Aorta (tissue), 5 donors: Measurements from ENCODE around the gene GIMAP2. TPM values are rescaled to one million over a fixed set of nuclear protein-coding genes. Genes with fewer than 3 reads are reported as not detected.

Source experiments
- ATAC-seq: fragments of 200-7000 bp; cut with Tn5 transposase; one replicate; pipeline ENCODE4 v1.9.1; 2022; ENCODE audit warnings: moderate library complexity; ENCODE audit not compliant: low FRiP score
- DNase-seq, 2 donors: peaks; one replicate each; pipeline ENCODE4 v3.0.0-alpha.2; 2020
- H3K27ac ChIP-seq, 2 donors: one replicate each; pipeline ENCODE4 v1.5.1; 2013; ENCODE audit warnings: low read length in 2 of 2, mild to moderate bottlenecking in 2 of 2, moderate library complexity in 2 of 2, control low read depth in 1 of 2, inconsistent platforms in 1 of 2, low read depth in 1 of 2
- H3K27me3 ChIP-seq, 2 donors: one replicate each; pipeline ENCODE4 v1.6.1; 2013; ENCODE audit warnings: control low read depth in 1 of 2, low read length in 1 of 2, mild to moderate bottlenecking in 1 of 2, moderate library complexity in 1 of 2; ENCODE audit not compliant: insufficient read depth in 2 of 2, control insufficient read depth in 1 of 2
- H3K36me3 ChIP-seq, 2 donors: one replicate each; pipeline ENCODE4 v1.6.1; 2013; ENCODE audit warnings: control low read depth in 1 of 2, low read length in 1 of 2, mild to moderate bottlenecking in 1 of 2; ENCODE audit not compliant: insufficient read depth in 2 of 2, control insufficient read depth in 1 of 2
- H3K4me1 ChIP-seq, 2 donors: one replicate each; pipeline ENCODE4 v1.6.1; 2013; ENCODE audit warnings: low read length in 2 of 2, control low read depth in 1 of 2, mild to moderate bottlenecking in 1 of 2, moderate library complexity in 1 of 2; ENCODE audit not compliant: insufficient read depth in 2 of 2, control insufficient read depth in 1 of 2
- H3K4me3 ChIP-seq, 2 donors: one replicate each; pipeline ENCODE4 v1.5.1; 2013; ENCODE audit warnings: low read length in 2 of 2, control low read depth in 1 of 2, mild to moderate bottlenecking in 1 of 2
- H3K9me3 ChIP-seq: one replicate; pipeline ENCODE4 v1.6.1; 2013; ENCODE audit warnings: mild to moderate bottlenecking, low read length; ENCODE audit not compliant: control insufficient read depth
- WGBS, 2 donors: extraction: QIAGEN DNeasy Blood & Tissue Kit; methylation state at CpG; one replicate each; pipeline ENCODE4 v1.1.7; 2013; 5-methylcytosine and 5-hydroxymethylcytosine counted together
- intact Hi-C, 2 donors: fragments of 100-400 bp; cut with DNase I; formaldehyde crosslinking; loops; one replicate each; pipeline versions ENCODE4 v1.14.2 to v1.15.0; 2022
- polyA plus RNA-seq, 2 donors: library from polyadenylated mRNA; stranded (reverse); fragments of 200-250 nt; gene quantifications; one replicate each; pipeline ENCODE4 v1.2.3, GENCODE V29; 2013
- total RNA-seq, 2 donors: library from RNA; stranded (reverse); fragmentation: NEBNext Ultra II Directional; extraction: Animal tissue kit (Norgen Biotek cat#: 25700); gene quantifications; one replicate each; pipeline ENCODE4 v1.2.1, GENCODE V29; 2021
- donor health status: healthy with polysubstance abuse.
- donor health status: Bipolar disorder and iron deficiency.
- donor health status: DM: no; HTN: no; CAD: no.
- donor health status: DM: no; HTN: no; CAD: no.
- donor health status: DM: yes; HTN: yes; CAD: no.

GIMAP2 gene
- total and polyA plus RNA-seq, 4 donors = 2.2 to 24.7 (median 10.7) TPM

DNA sequence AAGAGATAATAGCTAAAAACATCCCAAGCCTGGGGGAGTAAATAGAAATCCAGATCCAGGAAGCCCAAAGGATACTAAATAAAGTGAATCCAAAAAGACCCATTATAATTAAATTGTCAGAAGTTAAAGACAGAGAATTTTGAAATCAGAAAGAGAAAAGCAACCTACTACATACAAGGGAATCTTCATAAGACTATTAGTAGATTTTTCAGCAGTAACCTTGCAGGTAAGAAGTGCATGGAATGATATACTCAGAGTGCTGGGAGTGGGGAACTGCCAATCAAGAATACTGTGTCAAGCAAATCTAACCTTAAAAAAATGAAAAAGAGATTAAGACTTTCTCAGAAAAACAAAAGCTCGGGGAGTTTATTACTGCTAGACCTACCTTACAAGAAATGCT lies 17.7 kb downstream of the GIMAP2 start:
- no peak overlapping the region for H3K27ac ChIP-seq
- H3K36me3 ChIP-seq = no peaks in the 10 kb centered on the region
- 72 to 91% methylated on average over 1 of the region's 1 CpG for WGBS, 2 donors
- no peak for DNase-seq
- no peak overlapping the region for H3K4me3 ChIP-seq
- intact Hi-C loops = no loop called here
- H3K4me1 ChIP-seq = no peaks in the 10 kb centered on the region
- peaks cover 3% of the 10 kb centered on the region for H3K9me3 ChIP-seq
- H3K27me3 ChIP-seq = no peaks in the 10 kb centered on the region
- ATAC-seq = no peak

- Histone ChIP-seq H3K9me3 (peaks cover 1% of the 10 kb centered on the region), H3K27me3 (no peaks in the 10 kb centered on the region), H3K27ac (no peak overlapping the region), H3K36me3 (no peaks in the 10 kb centered on the region), H3K4me3 (no peak overlapping the region), H3K4me1 (no peaks in the 10 kb centered on the region)
- intact Hi-C loops = no loop called here
- WGBS, 2 donors = 70% methylated on average over 4 of the region's 4 CpGs
- no peak for DNase-seq
- ATAC-seq = no peak
These were observed 29.8 kb downstream of the GIMAP2 start for GRCh38 chr7:150715293-150715692.

DNA sequence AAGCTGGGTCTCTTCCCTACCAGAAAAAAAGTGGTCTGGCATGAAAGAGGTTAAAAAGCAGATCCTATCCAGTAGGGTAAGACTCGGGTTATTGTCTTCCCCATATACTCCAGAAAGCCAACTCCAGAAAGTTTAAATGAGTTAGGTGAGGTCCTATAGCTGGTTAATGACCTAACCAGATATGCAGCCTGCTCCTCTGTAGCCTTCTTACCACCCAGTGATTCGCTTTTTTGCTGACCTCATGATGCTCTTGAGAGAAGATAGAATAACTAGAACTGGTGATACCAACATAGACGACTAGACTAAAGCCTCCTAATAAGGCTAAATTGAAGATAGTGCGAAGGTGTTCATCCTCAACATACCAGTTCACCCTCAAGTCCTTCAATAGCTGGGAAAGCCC lies 30.2 kb downstream of the GIMAP2 start:
- H3K4me3 ChIP-seq = no peak overlapping the region
- 53 to 54% methylated on average over 4 of the region's 4 CpGs for WGBS, 2 donors

DNA sequence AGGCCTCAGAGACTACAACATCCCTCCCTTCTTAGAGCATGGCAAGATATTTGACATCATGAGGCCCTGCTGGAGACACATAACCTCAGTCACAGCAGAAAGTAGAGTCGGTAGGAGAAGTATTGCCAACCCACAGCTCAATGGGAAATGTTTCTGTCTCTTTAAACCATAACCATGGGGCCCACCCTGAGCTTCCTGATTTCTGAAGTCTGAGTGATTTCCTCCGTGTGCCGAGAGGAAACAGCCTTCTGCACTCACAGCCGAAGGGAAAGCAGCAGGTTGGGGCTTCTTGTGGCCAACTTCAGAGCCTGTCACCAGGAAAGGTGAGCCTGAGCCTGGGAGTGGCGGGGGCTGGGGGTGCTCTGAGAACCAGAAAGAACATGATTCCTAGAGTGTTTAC lies 30.9 kb downstream of the GIMAP2 start, which contains the start of gene GIMAP1:
Gene GIMAP1 (plus strand): TSS at position 246 of the 400 bp plus-strand sequence. CDS start 2,435 bp downstream, outside the sequence.
- peak in 1 of 2 donors; percentile 56 for DNase-seq
- intact Hi-C loops = no loop called here
- WGBS, 2 donors = 18 to 26% methylated on average over 5 of the region's 5 CpGs
- Histone ChIP-seq H3K4me3 (no peak within 1 kb of the TSS), H3K27me3 (no peaks in the 10 kb centered on the region), H3K36me3 (no peaks in the 10 kb centered on the region), H3K9me3 (peaks cover 1% of the 10 kb centered on the region), H3K27ac (no peak within 1 kb of the TSS), H3K4me1 (no peaks in the 10 kb centered on the region)
- peak; percentile 66 for ATAC-seq

More for the DNA sequence above, 30.2 kb downstream of the GIMAP2 start:
- no peaks in the 10 kb centered on the region for H3K4me1 ChIP-seq
- no peaks in the 10 kb centered on the region for H3K27me3 ChIP-seq
- H3K36me3 ChIP-seq = no peaks in the 10 kb centered on the region
- DNase-seq = no peak
- peaks cover 1% of the 10 kb centered on the region for H3K9me3 ChIP-seq
- H3K27ac ChIP-seq = no peak overlapping the region
- intact Hi-C loops = no loop called here
- ATAC-seq = no peak

- 50 to 56% methylated on average over 4 of the region's 4 CpGs for WGBS, 2 donors
- H3K4me3 ChIP-seq = no peak overlapping the region
- H3K27me3 ChIP-seq = no peaks in the 10 kb centered on the region
- no peaks in the 10 kb centered on the region for H3K36me3 ChIP-seq
- H3K27ac ChIP-seq = no peak overlapping the region
- DNase-seq = no peak
- H3K9me3 ChIP-seq = peaks cover 1% of the 10 kb centered on the region
- H3K4me1 ChIP-seq = no peaks in the 10 kb centered on the region
- no peak for ATAC-seq
- intact Hi-C loops = no loop called here
These were observed 31.4 kb downstream of the GIMAP2 start for GRCh38 chr7:150716939-150717338.

- Histone ChIP-seq H3K9me3 (peaks cover 1% of the 10 kb centered on the region), H3K4me1 (no peaks in the 10 kb centered on the region), H3K27ac (no peak overlapping the region), H3K27me3 (no peaks in the 10 kb centered on the region), H3K36me3 (no peaks in the 10 kb centered on the region), H3K4me3 (no peak overlapping the region)
- no peak for DNase-seq
- 64% methylated on average over 4 of the region's 4 CpGs for WGBS, 2 donors
- peak; percentile 34 for ATAC-seq
- intact Hi-C loops = no loop called here
These were observed 32.4 kb downstream of the GIMAP2 start for GRCh38 chr7:150717814-150718420.

DNA sequence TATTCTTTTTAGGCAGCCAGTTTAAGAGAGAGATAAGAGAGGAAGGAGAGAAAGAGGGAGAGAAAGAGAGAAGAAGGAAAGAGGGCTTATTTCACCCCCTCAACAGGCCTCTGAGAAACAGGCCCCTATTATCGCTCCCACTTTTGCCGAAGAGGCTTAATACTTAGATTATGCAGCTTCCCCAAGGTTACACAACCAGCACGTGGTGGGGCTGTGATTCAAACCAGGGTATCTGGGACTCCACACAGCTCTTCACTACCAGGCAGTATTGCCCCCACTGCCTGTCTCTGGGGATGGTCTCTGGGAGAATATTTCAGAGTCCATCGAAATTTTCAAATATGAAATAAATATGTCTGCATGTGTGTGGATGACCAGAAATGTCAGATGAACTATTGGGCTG lies 33.9 kb downstream of the GIMAP2 start:
- Histone ChIP-seq H3K9me3 (peaks cover 1% of the 10 kb centered on the region), H3K4me1 (no peaks in the 10 kb centered on the region), H3K36me3 (no peaks in the 10 kb centered on the region), H3K27me3 (no peaks in the 10 kb centered on the region), H3K4me3 (no peak overlapping the region), H3K27ac (no peak overlapping the region)
- 73 to 77% methylated on average over 4 of the region's 4 CpGs for WGBS, 2 donors
- intact Hi-C loops = no loop called here
- ATAC-seq (no peak), DNase-seq (no peak)

DNA sequence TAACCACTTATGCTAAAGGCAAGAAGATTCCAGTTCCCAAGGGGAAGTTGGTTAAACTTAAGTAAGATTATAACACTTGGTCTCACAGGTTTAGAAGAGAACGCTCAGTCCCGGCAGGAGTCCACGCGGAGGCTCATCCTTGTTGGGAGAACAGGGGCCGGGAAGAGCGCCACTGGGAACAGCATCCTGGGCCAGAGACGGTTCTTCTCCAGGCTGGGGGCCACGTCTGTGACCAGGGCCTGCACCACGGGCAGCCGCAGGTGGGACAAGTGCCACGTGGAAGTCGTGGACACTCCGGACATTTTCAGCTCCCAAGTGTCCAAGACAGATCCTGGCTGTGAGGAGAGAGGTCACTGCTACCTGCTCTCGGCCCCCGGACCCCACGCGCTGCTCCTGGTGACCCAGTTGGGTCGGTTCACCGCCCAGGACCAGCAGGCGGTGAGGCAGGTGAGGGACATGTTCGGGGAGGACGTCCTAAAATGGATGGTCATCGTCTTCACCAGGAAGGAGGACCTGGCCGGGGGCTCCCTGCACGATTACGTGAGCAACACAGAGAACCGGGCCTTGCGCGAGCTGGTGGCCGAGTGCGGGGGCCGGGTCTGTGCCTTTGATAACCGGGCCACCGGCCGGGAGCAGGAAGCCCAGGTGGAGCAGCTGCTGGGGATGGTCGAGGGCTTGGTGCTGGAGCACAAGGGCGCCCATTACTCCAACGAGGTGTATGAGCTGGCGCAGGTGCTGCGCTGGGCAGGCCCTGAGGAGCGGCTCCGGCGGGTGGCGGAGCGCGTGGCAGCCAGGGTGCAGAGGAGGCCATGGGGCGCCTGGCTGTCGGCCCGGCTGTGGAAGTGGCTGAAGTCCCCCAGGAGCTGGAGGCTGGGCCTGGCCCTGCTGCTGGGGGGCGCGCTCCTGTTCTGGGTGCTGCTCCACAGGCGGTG lies 34.7 kb downstream of the GIMAP2 start:
- no peaks in the 10 kb centered on the region for H3K4me1 ChIP-seq
- no peak for DNase-seq
- WGBS, 2 donors = 90 to 92% methylated on average over 48 to 52 of the region's 52 CpGs
- no peaks in the 10 kb centered on the region for H3K27me3 ChIP-seq
- H3K4me3 ChIP-seq = no peak overlapping the region
- intact Hi-C loops = no loop called here
- no peak for ATAC-seq
- H3K27ac ChIP-seq = no peak overlapping the region
- H3K9me3 ChIP-seq = peaks cover 1% of the 10 kb centered on the region
- H3K36me3 ChIP-seq = no peaks in the 10 kb centered on the region
